ENCODE data around the gene SH2D4B. TPM values are rescaled to one million over a fixed set of nuclear protein-coding genes. Genes with fewer than 3 reads are reported as not detected.

The SH2D4B gene
- total RNA-seq, 1 donor from 2014 or later: 0.07 TPM

DNA sequence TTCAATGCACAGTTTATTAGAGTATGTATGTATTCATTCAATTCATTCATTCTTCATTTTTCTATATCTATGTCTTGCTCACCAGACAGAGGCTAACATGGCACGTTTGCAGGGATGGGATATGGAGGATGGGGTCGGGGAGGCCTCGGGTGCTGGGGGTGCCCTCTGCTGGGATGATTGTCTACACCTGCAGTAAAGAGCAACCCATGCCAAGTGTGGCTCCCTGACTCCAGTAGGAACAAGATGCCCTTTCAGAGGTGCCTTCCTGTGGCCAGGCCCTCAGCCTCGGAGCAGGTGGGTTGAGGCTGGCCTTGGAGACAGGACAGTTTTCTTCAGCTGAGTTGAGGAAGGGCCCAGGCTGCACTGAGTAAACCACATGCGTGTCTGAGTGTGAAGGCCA lies 157.2 kb downstream of the SH2D4B start:
- no peak for TF ChIP-seq CTCF (IDR thresholded peaks at IDR 0.05)
- Mint-ChIP-seq H3K27ac (ENCODE audit: unreplicated experiment) (no peak overlapping the region), H3K9me3 (ENCODE audit: low read depth) (no peaks in the 10 kb centered on the region), H3K36me3 (ENCODE audit: low read depth) (no peaks in the 10 kb centered on the region), H3K4me3 (ENCODE audit: unreplicated experiment) (no peak overlapping the region), H3K4me1 (ENCODE audit: low read depth) (no peaks in the 10 kb centered on the region), H3K27me3 (ENCODE audit: low read depth) (peaks cover 43% of the 10 kb centered on the region)
- DNase-seq (ENCODE audit: low spot score): no peak

Other genes with a start within 250 kb of the SH2D4B start
- gene MAT1A, start 248.2 kb upstream of the SH2D4B start, total RNA-seq: not detected in 3 replicates
- not detected in 3 replicates for gene DYDC1, start 181.1 kb upstream of the SH2D4B start, total RNA-seq
- gene DYDC2, start 181.1 kb upstream of the SH2D4B start, total RNA-seq: not detected in 3 replicates
- gene PRXL2A, start 129.4 kb upstream of the SH2D4B start, total RNA-seq: 47.4 to 86.9 TPM (median 83.9 TPM) in 3 replicates
- 23.0 to 57.4 TPM (median 53.8 TPM) in 3 replicates for gene TSPAN14, start 83.6 kb upstream of the SH2D4B start, total RNA-seq